Lower lobe of right lung (tissue), 2 donors: ENCODE measurements around the gene GFPT2. TPM values are rescaled to one million over a fixed set of nuclear protein-coding genes. Genes with fewer than 3 reads are reported as not detected.
A peak's percentile ranks its signal among the peaks of the same experiment; 100 is the strongest.

Source experiments
- ATAC-seq, 2 donors: fragments of 200-7000 bp; cut with Tn5 transposase; one replicate each; pipeline ENCODE4 v1.9.1; 2020 to 2022; ENCODE audit warnings: mild to moderate bottlenecking in 2 of 2, moderate library complexity in 2 of 2
- DNase-seq: peaks from one replicate; pipeline ENCODE4 v3.0.0-alpha.2; 2020
- H3K27ac ChIP-seq: fragments of 200-600 bp; one replicate; pipeline ENCODE4 v1.8.0; 2022
- H3K27me3 ChIP-seq: fragments of 200-600 bp; one replicate; pipeline ENCODE4 v1.8.0; 2022; ENCODE audit warnings: low read depth
- H3K36me3 ChIP-seq: fragments of 200-600 bp; one replicate; pipeline ENCODE4 v1.8.0; 2022; ENCODE audit warnings: mild to moderate bottlenecking
- H3K4me1 ChIP-seq: fragments of 200-600 bp; one replicate; pipeline ENCODE4 v1.8.0; 2022
- H3K4me3 ChIP-seq: fragments of 200-600 bp; one replicate; pipeline ENCODE4 v1.8.0; 2022; ENCODE audit warnings: mild to moderate bottlenecking
- H3K9me3 ChIP-seq: fragments of 200-600 bp; one replicate; pipeline ENCODE4 v1.8.0; 2022
- CTCF ChIP-seq: fragments of 200-600 bp; IDR thresholded peaks from one replicate; pipeline ENCODE4 v1.8.0; 2022; ENCODE audit warnings: antibody characterized with exemption, mild to moderate bottlenecking
- intact Hi-C: fragments of 100-400 bp; cut with DNase I; formaldehyde crosslinking; loops from one replicate; pipeline ENCODE4 v1.11.0; 2022
- total RNA-seq: library from RNA; stranded (reverse); fragmentation: NEBNext Ultra II Directional; extraction: Animal tissue kit (Norgen Biotek cat#: 25700); gene quantifications from one replicate; pipeline ENCODE4 v1.2.1, GENCODE V29; 2021
- donor health status: DM: no; HTN: yes; CAD: no; lungs with severe emphysema.

The GFPT2 gene
- total RNA-seq, 1 donor from 2014 or later: 13.4 TPM

- intact Hi-C loops: no loop called here
Observed at GRCh38 chr5:180281706-180282105, 71.4 kb downstream of the GFPT2 start.

GRCh38 chr5:180274695-180275094 lies 78.4 kb downstream of the GFPT2 start:
- Histone ChIP-seq H3K9me3 (peaks cover 53% of the 10 kb centered on the region), H3K4me1 (no peaks in the 10 kb centered on the region), H3K27me3 (no peaks in the 10 kb centered on the region), H3K36me3 (peaks cover 41% of the 10 kb centered on the region), H3K4me3 (no peak overlapping the region), H3K27ac (no peak overlapping the region)
- DNase-seq (no peak), ATAC-seq (no peak)
- intact Hi-C loops: no loop called here
- TF ChIP-seq CTCF: no peak

More at GRCh38 chr5:180281706-180282105, 71.4 kb downstream of the GFPT2 start:
- no peaks in the 10 kb centered on the region for H3K27me3 ChIP-seq
- no peaks in the 10 kb centered on the region for H3K4me1 ChIP-seq
- peaks cover 47% of the 10 kb centered on the region for H3K36me3 ChIP-seq
- no peak overlapping the region for H3K4me3 ChIP-seq
- peaks cover 7% of the 10 kb centered on the region for H3K9me3 ChIP-seq
- no peak for TF ChIP-seq CTCF
- ATAC-seq: peak in 1 of 2 donors; percentile 29
- H3K27ac ChIP-seq: no peak overlapping the region
- no peak for DNase-seq

- no peak for ATAC-seq
- no peak for DNase-seq
- Histone ChIP-seq H3K36me3 (peaks cover 35% of the 10 kb centered on the region), H3K4me3 (no peak overlapping the region), H3K4me1 (no peaks in the 10 kb centered on the region), H3K27me3 (no peaks in the 10 kb centered on the region), H3K9me3 (peaks cover 83% of the 10 kb centered on the region), H3K27ac (no peak overlapping the region)
- intact Hi-C loops: no loop called here
- TF ChIP-seq CTCF: no peak
Observed at GRCh38 chr5:180271221-180271620, 81.9 kb downstream of the GFPT2 start.

DNA sequence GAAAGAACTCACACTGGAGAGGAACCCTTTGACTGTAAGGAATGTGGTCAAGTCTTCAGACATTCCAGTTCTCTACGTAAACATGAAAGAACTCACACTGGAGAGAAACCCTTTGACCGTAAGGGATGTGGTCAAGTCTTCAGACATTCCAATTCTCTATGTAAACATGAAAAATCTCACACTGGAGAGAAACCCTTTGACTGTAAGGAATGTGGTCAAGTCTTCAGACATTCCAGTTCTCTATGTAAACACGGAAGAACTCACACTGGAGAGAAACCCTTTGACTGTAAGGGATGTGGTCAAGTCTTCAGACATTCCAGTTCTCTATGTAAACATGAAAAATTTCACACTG lies 93.9 kb downstream of the GFPT2 start:
- peaks cover 100% of the 10 kb centered on the region for H3K9me3 ChIP-seq
- H3K27ac ChIP-seq: no peak overlapping the region
- no peak for TF ChIP-seq CTCF
- DNase-seq (no peak), ATAC-seq (no peak)
- H3K36me3 ChIP-seq: peaks cover 41% of the 10 kb centered on the region
- intact Hi-C loops: no loop called here
- no peaks in the 10 kb centered on the region for H3K4me1 ChIP-seq
- no peak overlapping the region for H3K4me3 ChIP-seq
- H3K27me3 ChIP-seq: no peaks in the 10 kb centered on the region

DNA sequence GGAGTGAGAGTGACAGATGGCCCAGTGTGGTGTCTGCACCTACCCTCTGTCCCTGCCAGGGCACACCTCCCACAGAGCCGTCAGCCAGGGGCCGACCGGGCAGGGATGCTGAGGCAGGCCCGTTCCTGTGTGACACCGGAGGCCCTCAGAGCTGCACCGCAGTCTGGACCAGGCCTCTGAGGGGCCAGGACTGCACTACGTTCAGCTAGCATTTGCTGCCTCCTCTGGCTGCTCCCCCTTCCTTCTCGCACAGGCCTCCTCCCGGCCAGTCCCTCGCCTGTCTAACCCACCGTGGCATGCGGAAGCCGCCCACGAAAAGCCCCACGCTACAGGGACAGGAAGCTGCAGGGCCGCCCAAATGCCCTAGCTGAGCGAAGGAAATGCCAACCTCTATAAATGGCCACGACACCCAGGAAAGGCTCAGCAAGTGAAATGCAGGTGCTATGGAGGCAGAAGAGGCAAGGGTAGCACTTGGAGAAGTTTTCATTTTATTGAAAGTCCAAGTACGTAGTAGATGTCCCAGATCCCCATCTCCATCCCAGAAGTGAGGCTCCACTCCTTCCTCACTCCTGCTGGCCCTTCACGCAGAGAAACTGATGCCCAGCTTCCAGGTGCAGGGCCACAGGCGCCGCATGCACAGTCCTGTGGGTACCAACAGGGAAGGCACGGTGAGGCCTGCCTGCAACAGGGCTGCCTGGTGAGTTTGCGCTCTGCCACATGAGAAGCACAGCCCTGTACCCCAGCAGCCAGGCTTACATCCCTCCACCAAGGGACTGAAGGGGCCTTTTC lies 99.9 kb downstream of the GFPT2 start:
- DNase-seq: no peak
- ATAC-seq: no peak
- Histone ChIP-seq H3K9me3 (peaks cover 94% of the 10 kb centered on the region), H3K4me3 (no peak overlapping the region), H3K4me1 (no peaks in the 10 kb centered on the region), H3K36me3 (peaks cover 9% of the 10 kb centered on the region), H3K27ac (no peak overlapping the region), H3K27me3 (no peaks in the 10 kb centered on the region)
- intact Hi-C loops: no loop called here
- TF ChIP-seq CTCF: no peak
